GM06990 (cell line): ENCODE data around the gene FOSL1.

Source experiments
- DNase-seq: peaks from one replicate; pipeline ENCODE4 v3.0.0-alpha.2; 2011; ENCODE audit not compliant: insufficient read length; ENCODE audit errors: extremely low read depth
- H3K27me3 ChIP-seq: replicated peaks from 2 replicates; pipeline ENCODE4 v1.6.0; 2011; ENCODE audit warnings: low read length; ENCODE audit not compliant: control insufficient read depth, insufficient read depth
- H3K36me3 ChIP-seq: 2 replicates; pipeline ENCODE4 v1.5.1; 2011; ENCODE audit warnings: low read length; ENCODE audit not compliant: control insufficient read depth, insufficient read depth
- H3K4me3 ChIP-seq: replicated peaks from 2 replicates; pipeline ENCODE4 v1.5.1; 2011; ENCODE audit warnings: low read depth, mild to moderate bottlenecking, control low read depth, low read length
- CTCF ChIP-seq: IDR thresholded peaks from 2 replicates; pipeline ENCODE4 v1.5.1; 2011; ENCODE audit warnings: low read length, control low read depth, mild to moderate bottlenecking, inconsistent platforms; ENCODE audit not compliant: insufficient read depth, poor library complexity, severe bottlenecking

The FOSL1 gene

GRCh38 chr11:65852508-65853245, 47.5 kb downstream of the FOSL1 start:
- no peaks in the 10 kb centered on the region for H3K27me3 ChIP-seq
- TF ChIP-seq CTCF = no peak
- no peak for DNase-seq
- H3K36me3 ChIP-seq = peaks cover 38% of the 10 kb centered on the region
- H3K4me3 ChIP-seq = no peak overlapping the region

GRCh38 chr11:65851811-65852507, 48.2 kb downstream of the FOSL1 start:
- Histone ChIP-seq H3K4me3 (no peak overlapping the region), H3K36me3 (peaks cover 38% of the 10 kb centered on the region), H3K27me3 (no peaks in the 10 kb centered on the region)
- TF ChIP-seq CTCF = no peak
- no peak for DNase-seq

- TF ChIP-seq CTCF = peak; percentile 54
- Histone ChIP-seq H3K36me3 (peaks cover 38% of the 10 kb centered on the region), H3K27me3 (no peaks in the 10 kb centered on the region), H3K4me3 (no peak overlapping the region)
- DNase-seq = no peak
Measured at GRCh38 chr11:65851083-65851579, 49.1 kb downstream of the FOSL1 start.

GRCh38 chr11:65850217-65851082, 49.7 kb downstream of the FOSL1 start:
- no peak for TF ChIP-seq CTCF

GRCh38 chr11:65849771-65850216, 50.4 kb downstream of the FOSL1 start:
- H3K4me3 ChIP-seq = no peak overlapping the region
- peaks cover 26% of the 10 kb centered on the region for H3K36me3 ChIP-seq
- TF ChIP-seq CTCF = no peak
- H3K27me3 ChIP-seq = no peaks in the 10 kb centered on the region
- no peak for DNase-seq

More at GRCh38 chr11:65850217-65851082, 49.7 kb downstream of the FOSL1 start:
- H3K4me3 ChIP-seq = no peak overlapping the region
- H3K27me3 ChIP-seq = no peaks in the 10 kb centered on the region
- DNase-seq = no peak
- peaks cover 32% of the 10 kb centered on the region for H3K36me3 ChIP-seq
